Measurements from ENCODE around the gene KCNAB2.

KCNAB2 gene

DNA sequence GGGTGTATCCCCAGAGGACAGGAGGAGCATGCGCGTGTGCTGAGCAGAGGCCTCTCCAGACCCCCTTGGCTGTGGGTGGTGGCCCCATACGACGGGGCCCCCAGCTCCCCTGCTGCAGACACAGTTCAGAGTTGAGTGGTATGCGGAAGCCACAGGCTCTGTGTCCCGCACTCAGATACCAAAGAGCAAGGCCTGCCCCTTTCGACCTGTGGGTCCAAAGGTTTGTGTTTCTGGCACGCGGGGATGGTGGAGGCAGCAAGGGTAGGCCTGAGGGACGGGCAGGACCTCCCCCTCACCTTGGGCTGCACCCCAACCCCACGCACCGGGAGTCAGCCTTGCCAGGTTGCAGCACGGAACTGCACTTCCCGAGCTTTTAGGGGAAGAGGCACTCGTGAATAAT is at the start of gene KCNAB2:
TSS of gene KCNAB2 (plus strand) at position 328 of the 400 bp plus-strand sequence. CDS start 5,649 bp downstream, outside the sequence.
- DNase-seq (ENCODE audit: low read depth in 2 of 2, low spot score in 1 of 2) = no peak

DNA sequence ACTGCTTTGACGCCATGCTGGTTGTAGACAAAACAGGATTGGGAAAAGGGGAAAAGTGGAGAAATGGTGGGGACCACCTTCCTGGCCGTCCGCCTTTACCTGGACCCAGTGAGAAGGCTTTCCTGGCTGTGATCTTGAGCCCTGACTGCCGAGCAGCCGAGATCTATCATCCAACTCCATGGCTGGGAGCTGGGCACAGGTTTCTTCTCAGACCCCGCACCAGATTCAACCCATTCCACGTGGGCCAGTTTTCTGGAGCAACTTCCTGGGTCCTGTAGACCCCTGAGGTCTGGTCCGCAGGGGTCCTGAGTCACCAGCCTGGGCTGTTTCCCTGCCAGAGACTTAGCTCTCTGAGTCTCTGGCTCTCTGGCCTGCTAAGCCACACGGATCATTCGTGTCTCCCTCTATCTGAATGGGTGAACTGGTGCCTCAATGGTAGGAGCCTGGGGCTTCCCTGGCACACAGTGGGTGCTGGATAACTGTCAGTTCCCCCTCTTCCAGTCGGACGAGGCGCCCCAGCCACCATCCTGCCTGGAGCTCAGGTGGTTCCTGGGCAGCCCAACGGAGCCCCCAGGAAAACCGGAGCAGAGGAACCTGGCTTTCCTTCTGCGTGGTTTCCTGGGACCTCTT is 48.9 kb upstream of the KCNAB2 start:
- DNase-seq (ENCODE audit: low read depth in 2 of 2, low spot score in 1 of 2) = no peak

DNA sequence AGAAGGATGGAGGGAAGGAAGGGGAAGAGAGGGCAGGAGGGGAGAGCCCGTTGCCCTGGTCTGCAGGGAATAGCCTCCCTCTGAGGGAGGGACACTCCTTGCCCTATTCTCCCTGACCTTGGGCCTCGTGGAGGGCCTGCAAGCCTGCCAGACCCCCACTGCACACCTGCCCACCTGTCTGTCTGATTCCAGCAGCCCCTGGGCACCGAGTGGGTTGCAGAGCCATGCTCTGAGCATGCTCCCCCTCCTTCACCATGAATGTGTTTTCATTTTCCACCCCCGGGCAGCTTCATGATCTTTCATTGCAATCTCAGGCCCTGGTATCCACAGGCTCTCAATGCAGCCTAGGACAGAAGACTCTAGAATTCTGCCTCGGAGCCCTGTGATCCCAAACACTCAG is 48.4 kb upstream of the KCNAB2 start:
- DNase-seq (ENCODE audit: low read depth in 2 of 2, low spot score in 1 of 2) = no peak

DNA sequence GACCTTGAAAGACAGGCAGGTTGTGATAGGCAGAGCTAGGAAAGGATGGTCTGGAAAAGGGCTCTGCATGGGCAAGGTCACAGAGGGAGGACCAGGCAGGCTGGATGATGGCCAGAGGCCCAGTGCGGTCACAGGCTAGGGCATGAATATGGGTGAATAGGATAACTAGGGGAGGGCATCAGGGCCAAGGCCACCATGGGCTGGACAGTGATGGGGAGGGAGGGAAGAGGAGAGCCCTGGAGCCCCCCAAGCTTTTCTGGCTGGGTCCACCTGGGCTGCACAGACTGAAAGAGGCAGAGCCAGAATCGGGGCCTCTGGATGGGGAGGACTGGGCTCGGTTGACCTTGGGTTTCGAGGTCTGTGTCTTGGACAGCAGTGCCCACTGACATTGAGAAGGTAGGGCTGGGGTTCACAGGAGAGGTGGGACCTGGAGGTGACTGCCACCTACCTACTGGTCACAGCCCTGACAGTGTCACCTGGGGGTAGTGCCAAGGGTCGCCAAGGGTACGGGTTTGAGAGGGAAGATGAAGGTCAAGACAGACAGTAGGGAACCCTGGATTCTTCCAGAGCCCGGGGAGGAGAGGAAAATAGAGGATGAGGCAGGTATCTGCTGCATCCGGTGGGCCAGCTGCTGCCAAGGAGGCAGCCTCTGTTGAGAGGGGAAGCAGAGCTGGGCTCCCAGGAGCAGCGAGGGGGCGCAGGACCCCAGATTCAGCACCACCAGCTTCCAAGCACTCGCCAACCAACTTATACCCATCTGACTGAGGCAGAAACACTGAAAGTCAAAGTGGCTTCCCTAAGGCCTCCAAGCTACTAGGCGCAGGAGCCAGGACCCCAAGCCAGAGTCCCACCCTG is 47.4 kb upstream of the KCNAB2 start:
- no peak for DNase-seq (ENCODE audit: low read depth in 2 of 2, low spot score in 1 of 2)

DNA sequence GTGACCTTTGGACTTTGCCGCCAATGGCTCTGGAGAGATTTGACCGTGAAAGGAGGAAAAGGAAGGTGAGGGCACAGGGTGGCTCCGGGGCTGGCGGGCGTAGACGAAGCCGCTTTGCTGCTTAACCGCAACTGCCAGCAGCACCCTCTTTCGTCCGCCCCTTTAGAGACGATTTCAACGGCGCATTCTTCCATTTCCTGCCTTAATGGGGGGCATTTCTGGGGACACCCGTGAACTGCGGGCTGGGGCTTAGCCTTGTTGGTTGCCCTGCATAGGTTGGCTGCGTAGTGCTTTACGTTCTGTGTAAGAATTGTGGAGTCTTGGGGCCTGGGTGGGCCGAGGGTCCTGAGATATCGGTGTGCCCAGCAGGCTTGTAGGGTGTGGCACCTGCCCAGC is 46.8 kb upstream of the KCNAB2 start:
- no peak for DNase-seq (ENCODE audit: low read depth in 2 of 2, low spot score in 1 of 2)

DNA sequence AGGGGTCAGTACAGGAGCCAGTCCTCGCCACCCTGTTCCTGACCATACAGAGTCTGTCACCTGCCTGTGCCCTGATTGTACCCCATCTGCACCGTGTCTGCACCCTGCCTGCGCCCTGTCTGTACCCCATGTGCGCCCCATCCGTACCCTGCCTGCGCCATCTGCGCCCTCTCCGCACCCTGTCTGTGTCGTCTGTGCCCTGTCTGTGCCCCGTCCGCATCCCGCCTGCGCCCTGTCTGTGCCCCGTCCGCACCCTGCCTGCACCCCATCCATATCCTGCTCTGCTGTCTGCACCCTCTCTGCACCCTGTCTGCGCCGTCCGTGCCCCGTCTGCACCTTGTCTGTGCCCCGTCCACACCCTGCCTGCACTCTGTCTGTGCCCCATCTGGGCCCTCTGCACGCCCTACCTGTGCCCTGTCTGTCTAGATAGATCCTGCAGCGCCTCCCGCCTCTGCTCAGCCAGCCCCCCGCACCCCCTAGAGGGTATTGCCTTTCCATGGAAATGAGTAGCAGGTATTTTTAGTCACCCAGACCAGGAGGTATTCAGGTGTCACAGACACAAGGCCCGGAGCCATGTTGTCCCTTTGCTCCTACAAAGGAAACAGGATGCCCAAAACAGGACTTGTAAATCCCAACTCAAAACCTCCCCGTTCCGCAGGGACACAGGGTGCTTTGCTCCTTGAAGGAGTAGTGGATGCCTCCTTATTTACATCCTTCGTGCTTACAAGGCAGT is 45.8 kb upstream of the KCNAB2 start:
- no peak for DNase-seq (ENCODE audit: low read depth in 2 of 2, low spot score in 1 of 2)

DNA sequence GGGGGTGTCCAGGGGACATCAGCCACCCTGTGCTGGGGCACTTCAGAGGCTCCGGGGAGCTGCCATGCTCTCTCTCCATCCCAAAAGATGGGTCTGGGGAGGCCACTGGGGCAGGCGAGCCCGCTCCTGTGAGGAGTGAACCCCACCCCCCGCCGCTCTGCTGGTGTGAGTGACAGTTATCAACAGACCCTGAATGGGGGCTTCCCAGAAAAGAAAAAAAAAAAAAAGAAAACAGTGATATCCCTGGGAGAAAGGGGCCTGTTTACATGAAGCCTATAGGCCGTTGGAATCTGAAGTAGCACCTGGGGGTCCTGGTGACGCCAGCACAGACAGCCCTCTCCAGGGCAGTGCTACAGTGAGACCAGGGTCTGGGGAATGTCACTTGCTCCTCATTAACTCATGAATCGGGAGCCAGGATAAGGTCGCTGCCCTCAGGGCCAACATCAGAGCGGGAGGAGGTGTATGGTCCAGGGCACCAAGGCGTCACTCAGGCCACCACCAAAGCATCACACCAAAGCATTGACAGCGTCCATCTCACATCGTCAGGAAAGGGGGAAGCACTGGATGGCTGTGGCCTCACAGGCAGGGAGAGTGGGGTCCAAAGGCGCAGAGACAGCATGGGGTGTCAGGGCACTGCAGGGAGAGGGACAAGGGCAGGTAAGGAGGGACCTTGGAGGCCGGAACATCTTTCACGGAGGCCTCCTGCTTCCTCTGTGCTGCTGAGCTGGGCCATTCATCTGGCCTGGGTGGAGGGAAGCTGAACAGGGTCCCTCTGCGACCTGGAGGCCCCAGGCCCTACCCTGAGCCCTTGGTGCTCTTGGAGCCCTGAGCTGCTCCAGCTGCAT is 45.0 kb upstream of the KCNAB2 start:
- no peak for DNase-seq (ENCODE audit: low read depth in 2 of 2, low spot score in 1 of 2)

DNA sequence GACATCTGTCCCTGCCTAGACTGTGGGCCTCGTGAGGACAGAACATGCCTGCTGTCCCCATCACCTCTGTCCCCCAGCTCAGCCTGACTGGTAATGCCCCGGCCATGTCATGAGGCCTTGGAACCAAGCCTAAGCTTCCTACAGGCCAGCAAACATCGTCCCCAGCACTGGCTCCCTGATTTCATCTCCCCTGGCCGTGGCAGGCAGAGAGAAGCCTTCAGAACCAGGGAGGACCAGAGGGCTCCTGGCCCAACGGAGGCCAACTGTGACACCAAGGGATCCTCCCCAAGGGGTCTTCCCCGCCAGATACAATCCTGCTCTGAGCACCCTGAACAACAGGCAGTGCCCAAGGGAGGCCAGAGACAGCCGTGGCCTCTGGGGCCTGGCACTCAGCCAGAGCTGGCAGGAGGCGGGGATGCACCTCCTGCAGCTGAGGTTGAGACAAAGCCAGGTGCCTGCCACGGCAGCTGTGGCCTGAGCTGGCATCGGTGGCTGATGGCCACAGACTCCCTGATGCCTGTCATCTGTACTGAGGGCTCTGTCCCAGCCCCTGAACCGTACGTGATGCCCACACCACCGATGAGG is 43.6 kb upstream of the KCNAB2 start:
- DNase-seq (ENCODE audit: low read depth in 2 of 2, low spot score in 1 of 2) = no peak

DNA sequence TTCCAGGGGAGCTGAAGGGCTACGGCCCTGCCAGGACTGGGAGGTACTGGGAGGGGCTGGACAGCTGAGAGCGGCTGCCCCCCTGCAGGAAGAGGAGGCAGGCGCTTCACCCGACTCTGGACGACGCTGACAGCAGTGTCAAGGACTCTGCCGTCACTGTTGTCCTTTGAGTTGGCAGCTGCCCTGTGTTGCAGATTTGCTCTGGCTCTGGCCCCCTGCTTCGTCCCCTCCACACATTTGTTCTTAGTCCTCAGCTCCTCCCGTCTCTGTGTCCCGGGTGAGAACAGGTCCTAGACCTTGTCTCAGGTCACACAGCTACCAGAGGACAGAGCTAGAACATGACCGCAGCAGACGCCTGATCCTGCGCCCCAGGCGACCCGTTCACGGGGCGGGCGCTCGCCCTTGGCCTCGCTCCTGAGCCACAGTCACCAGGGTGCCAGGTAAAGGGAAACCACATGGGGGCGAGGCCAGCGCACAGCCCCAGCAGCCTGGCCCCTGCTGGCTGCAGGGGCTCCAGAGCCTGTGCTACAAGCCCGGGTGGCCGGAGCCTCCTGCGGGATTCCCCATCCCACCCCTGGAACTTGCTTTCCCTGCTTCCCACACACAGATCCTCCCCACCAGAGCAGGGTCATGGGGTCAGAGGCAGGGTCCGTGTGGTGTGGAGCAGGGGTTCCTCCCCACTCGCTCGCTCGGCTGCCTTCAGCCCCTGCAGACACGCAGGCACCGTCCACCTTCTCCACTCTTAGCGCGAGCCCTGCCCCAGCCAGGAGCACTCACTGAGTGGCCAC is 42.8 kb upstream of the KCNAB2 start:
- DNase-seq (ENCODE audit: low read depth in 2 of 2, low spot score in 1 of 2) = no peak

DNA sequence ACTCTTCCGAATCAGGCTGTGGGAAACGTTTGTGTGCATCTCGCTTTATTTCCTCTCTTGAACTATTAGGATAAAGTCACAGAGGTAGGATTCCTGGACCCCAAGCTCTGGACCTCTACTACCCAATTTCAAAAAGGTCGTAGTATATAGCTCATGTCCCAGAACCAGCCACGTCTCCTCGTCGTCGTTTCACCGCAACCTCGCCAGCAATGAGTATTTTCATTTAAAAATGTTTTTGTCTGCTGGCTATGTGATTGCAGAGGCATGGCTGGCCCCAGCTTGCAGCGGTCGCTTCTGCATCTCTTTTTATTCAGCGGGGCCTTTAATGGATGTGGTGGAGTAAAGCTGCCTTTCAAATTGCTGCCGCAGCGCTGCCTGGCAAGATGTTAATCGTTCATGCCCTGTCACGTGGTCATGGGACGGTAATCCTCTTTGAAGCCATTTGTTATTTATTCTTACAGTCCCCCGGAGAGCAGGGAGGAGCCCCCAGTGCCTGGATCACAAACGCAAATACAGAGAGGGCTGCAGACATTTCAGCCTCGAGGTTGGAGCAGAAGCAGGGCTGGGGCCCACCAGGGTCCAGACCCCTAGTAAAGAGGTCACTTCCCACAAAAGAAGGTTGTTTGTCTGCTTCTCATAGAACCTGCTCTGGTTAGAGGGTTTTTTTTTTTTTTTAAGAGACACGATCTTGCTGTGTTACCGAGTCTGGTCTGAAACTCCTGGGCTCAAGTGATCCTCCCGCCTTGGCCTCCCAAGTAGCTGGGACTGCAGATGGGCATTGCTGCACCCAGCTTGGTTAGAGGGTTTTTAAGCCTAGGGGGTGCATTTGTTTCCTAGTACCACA is 41.9 kb upstream of the KCNAB2 start:
- no peak for DNase-seq (ENCODE audit: low read depth in 2 of 2, low spot score in 1 of 2)

DNA sequence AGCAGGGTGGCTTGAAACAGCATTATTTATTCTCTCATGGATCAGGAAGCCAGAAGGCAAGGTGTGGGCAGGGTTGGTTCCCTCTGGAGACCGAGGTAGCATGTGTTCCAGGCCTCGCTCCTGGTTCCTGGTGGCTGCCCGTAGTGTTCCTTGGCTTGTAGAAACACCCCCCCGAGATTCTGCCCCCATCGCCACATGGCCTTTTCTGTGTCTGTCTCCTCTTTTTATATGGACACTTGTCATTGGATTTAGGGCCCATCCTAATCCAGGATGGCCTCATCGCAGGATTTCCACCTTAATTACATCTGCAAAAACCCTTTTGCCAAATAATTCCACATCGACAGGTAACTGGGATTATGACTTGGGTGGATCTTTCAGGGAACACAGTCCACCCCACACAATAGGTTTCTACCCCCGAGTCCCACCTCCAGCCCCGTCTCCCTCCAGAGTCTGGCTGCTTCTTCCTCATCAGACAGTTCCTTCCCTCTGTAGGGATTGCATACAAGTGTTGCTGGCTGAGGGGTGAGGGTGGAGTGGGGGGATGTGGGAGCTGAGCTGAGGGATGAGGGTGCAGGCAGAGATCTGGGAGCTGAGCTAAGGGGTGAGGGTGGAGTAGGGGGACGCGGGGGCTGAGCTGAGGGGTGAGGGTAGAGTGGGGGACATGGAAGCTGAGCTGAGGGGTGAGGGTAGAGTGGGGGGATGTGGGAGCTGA is 41.1 kb upstream of the KCNAB2 start:
- no peak for DNase-seq (ENCODE audit: low read depth in 2 of 2, low spot score in 1 of 2)

DNA sequence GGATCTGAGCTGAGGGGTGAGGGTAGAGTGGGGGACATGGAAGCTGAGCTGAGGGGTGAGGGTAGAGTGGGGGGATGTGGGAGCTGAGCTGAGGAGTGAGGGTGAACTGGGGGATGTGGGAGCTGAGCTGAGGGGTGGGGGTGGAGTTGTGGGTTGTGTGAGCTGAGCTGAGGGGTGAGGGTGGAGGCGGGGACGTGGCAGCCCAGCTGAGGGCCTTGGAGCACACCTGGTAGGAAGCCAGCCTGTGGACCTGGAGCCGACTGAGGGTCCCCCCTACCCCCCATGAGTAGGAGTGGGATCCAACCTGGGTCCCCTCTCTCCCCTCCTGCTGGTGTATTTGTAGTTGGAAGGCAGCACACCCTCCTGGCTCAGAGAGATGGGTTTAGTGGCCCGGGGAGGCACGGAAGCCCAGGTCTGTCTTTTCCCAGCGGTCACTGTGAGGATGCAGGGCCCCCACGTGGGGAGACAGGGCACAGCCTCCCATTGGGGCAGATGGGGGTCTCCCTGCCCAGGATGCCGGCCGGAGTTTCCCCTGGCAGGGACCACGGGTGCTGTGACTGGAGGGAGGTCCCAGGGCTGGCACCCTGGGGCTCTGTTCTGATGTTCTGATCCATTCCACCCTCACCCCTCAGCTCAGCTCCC is 40.3 kb upstream of the KCNAB2 start:
- no peak for DNase-seq (ENCODE audit: low read depth in 2 of 2, low spot score in 1 of 2)

DNA sequence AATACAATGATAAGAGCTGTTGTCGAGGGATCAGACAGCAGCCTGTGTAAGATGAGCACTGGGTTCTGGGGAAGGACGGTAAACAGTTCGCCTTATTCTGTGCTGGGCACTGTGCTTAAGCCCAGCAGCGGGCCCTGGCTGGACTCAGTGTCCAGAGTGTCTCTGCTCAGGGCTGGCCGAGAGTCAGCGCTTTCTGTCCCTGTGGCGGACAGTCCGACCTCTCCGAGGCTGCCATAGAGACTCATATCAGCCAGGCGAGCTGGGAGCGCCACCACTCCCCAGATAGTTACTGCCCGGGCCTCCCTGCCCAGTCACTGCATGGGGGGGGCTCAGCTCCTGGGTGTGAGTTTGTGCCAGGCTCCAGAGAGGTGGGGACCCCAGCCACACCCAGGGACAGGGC is 38.8 kb upstream of the KCNAB2 start:
- DNase-seq (ENCODE audit: low read depth in 2 of 2, low spot score in 1 of 2) = no peak

DNA sequence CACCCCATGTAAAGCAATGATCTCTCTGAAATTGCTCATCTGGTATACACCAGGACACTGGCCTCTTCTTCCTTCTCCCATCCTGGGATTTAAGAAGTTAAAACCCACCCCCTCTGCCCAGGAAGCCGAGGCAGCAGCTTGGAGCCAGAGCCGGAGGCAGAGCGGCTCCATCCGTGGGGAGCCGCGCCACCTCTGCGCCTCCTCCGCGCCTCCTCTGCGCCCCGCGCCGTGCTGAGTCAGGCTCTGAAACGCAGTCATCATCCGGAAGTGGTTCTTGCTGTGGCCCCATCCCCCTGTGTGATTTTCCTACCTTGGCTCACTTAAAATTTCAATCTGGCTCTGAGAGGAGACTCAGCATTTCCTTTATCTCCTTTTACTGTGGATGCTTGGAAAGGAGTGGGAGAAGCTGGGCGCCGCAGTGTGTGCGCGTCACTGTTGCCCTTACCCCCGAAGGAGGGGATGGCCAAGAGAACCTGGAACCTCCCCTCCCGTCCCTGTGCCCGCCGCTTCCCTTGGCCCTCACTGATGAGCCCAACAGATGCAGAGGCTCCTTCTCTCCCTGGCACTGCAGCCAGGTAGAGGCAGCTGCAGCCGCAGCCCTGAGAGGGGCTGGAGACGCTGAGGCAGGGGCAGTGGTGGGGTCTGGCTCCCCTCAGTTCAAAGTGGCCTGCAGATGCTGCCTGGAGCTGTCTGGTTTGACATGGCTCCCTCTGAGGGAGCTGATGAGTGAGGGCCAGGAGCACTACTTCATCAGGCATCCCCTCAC is 38.2 kb upstream of the KCNAB2 start:
- no peak for DNase-seq (ENCODE audit: low read depth in 2 of 2, low spot score in 1 of 2)

DNA sequence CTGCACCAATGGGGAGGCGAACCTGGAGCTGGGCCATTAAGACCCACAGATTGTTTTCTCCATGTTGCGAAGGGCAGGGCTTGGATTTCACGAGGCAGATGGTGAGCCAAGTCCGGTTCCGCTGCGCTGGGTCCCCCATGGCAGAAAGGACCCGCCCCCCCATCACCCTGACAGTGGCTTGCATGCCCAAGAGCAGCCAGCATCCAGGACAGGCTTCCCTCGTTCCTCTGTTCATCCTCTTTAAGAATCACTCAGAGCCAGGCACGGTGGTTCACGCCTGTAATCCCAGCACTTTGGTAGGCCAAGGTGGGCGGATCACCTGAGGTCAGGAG is 37.6 kb upstream of the KCNAB2 start:
- DNase-seq (ENCODE audit: low read depth in 2 of 2, low spot score in 1 of 2) = no peak

DNA sequence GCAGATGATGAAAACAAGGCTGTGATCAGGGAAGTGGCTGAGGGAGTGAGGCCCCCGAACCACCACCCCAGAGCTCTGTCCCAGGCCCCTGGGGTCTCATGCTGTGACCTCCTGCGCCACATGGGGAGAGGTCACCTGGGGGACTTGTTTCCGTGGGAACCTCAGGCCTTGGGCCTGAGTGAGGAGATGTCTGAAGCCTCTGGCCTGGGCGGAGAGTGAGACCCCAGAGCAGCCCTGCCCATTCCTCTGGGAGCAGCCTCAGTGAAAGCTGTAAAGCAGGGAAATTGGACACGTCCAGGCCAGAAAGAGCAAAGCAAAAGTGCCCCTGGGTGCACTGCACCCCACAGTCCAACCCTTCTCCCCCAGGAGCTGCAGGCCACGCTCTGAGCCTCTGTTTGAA is 37.0 kb upstream of the KCNAB2 start:
- DNase-seq (ENCODE audit: low read depth in 2 of 2, low spot score in 1 of 2) = no peak
